Activated CD8-positive, alpha-beta memory T cell treated with anti-CD3 and anti-CD28 coated beads, Interleukin-2, amount 50 U/mL, for 1 hour (primary cell): ENCODE measurements around the gene TAF11L4.
"Not testable (repeated sequence)": the region's sequence is repeated elsewhere in the genome, so short reads cannot be mapped to it uniquely, and the experiment has no call there.

ENCODE experiments used
- DNase-seq: peaks from one replicate; pipeline ENCODE4 v3.0.0-alpha.2; 2020; ENCODE audit errors: extremely low read depth

The TAF11L4 gene

DNA sequence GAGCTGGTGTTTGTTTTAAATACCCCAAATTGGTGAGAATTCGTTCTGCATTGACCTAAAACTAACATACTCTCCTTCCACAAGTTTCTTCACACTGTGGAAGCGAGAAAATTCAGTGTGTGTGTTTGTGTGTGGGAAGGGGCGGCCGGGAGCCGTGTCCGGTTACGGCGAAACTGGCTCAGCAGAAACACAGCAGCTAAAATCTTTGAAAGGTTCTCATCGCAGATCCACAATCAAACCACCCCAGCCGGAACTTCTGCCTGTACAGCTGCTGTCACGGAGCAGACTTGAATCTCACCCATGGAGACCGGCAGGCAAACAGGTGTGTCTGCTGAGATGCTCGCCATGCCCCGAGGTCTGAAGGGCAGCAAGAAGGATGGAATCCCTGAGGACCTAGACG is at the start of gene TAF11L4:
TSS of gene TAF11L4 (plus strand) at position 301 of the 400 bp plus-strand sequence.
- DNase-seq, result not testable (repeated sequence)

GRCh38 chr5:17475064-17475463 is 46.5 kb upstream of the TAF11L4 start:
- not testable (repeated sequence) for DNase-seq

DNA sequence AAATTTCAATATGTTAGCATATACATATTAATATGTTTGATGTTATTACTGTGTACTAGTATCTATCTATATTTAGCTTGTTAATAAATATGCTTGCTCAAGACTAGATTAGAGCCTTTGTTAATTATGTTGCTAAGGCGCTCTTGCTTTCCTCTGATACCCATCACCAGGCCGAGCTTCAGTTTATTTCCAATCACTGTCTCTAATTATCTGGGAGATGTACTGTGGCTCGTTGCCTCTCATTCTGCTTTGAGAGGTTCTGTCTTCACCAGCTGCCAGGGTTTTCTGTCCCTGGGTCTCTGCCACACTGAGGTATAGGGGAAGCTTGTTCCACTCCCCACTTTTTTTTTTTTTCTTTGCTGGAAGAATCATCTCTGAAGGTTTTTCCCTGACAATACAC is 44.6 kb upstream of the TAF11L4 start:
- DNase-seq, result no peak

- no peak for DNase-seq
Observed at GRCh38 chr5:17477573-17478265, 43.9 kb upstream of the TAF11L4 start.

- DNase-seq, result no peak
Observed at GRCh38 chr5:17481378-17481777, 40.2 kb upstream of the TAF11L4 start.

- DNase-seq, result no peak
Observed at GRCh38 chr5:17482790-17483189, 38.8 kb upstream of the TAF11L4 start.

DNA sequence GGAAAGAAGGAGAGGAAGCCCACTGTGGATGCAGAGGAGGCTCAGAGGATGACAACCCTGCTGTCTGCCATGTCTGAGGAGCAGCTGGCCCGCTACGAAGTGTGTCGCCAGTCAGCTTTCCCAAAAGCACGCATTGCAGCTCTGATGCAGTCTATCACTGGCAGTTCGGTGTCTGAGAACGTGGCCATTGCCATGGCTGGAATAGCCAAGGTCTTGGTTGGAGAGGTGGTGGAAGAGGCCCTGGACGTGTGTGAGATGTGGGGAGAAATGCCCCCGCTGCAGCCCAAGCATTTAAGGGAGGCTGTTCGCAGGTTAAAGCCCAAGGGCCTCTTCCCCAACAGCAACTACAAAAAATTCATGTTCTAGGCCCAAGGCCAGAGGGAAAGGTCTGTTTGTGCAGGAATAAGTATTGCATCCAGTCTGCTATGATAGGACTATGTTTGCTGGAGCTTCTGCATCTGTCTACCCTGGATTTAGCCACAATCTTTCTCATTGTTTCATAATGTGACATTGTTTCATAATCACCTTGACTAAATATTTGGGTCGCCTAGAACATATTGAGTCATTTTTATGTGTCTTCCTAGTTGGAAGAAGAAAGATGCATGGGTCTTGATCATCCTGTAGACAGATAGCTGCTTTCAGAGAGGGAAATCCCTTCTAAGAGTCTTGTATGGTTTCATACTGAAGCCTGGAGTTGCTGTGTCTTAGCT is 35.0 kb upstream of the TAF11L4 start:
- not testable (repeated sequence) for DNase-seq

- DNase-seq, result no peak
Observed at GRCh38 chr5:17487174-17487512, 34.5 kb upstream of the TAF11L4 start.

DNA sequence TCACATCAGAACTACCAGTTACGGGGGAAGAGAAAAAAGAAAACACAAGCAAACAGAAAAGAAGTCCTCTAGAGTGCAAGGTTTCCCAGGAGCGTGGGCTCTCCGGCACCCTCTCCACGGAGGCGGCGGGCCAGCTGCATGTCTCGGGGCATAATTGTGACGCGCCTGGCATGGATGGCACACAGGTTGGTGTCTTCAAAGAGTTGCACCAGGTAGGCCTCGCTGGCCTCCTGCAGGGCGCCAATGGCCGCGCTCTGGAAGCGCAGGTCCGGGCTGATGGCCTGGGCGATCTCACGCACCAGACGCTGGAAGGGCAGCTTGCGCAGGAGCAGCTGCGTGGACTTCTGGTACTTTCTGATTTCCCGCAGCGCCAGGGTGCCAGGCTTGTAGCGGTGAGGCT is 30.3 kb upstream of the TAF11L4 start:
- not testable (repeated sequence) for DNase-seq

DNA sequence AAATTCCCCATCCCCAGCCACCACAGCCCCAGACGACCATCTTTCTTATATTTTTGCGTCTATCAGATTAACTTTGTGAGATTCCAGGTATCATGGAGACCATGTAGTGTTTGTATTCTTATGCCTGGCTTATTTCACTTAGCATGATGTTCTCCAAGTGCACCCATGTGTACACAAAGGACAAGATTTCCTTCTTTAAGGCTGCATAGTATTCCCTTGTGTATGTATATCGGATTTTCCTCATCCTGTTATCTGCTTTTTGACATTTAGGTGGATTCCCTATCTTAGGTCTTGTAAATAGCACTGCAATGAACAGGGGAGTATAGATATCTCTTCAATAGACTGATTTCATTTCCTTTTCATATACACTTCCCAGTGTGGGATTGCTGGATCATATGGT is 28.8 kb upstream of the TAF11L4 start:
- DNase-seq, result no peak

DNA sequence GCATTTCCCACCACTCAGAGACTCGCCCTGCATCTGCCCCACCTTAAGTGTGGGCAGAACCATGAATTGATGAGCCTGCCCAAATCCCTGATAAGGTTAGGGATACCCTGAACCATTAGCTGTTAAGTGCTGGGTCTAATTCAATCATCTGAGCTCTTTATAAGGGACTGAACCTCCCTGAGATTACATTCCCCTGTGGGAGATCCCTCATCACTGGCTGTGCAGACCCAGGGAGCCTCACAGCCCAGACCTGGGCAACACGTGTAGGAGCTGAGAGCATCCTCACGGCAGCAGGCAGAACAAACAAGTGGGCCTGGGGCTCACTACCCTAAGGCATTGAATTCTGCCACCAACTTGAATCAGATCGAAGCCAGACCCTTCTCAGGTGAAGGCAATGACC is 24.2 kb upstream of the TAF11L4 start:
- no peak for DNase-seq

GRCh38 chr5:17497931-17498330 is 23.7 kb upstream of the TAF11L4 start, which contains the start of gene TAF11L2:
TAF11L2 (plus strand) TSS chr5:17498231.
- DNase-seq, result not testable (repeated sequence)

- DNase-seq, result no peak
Observed at GRCh38 chr5:17511775-17512325, 9.8 kb upstream of the TAF11L4 start.

GRCh38 chr5:17517526-17517925 is 4.1 kb upstream of the TAF11L4 start:
- not testable (repeated sequence) for DNase-seq

DNA sequence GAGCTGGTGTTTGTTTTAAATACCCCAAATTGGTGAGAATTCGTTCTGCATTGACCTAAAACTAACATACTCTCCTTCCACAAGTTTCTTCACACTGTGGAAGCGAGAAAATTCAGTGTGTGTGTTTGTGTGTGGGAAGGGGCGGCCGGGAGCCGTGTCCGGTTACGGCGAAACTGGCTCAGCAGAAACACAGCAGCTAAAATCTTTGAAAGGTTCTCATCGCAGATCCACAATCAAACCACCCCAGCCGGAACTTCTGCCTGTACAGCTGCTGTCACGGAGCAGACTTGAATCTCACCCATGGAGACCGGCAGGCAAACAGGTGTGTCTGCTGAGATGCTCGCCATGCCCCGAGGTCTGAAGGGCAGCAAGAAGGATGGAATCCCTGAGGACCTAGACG is 3.5 kb upstream of the TAF11L4 start, which contains the start of gene TAF11L3:
TSS of gene TAF11L3 (plus strand) at position 301 of the 400 bp plus-strand sequence.
- DNase-seq, result not testable (repeated sequence)

DNA sequence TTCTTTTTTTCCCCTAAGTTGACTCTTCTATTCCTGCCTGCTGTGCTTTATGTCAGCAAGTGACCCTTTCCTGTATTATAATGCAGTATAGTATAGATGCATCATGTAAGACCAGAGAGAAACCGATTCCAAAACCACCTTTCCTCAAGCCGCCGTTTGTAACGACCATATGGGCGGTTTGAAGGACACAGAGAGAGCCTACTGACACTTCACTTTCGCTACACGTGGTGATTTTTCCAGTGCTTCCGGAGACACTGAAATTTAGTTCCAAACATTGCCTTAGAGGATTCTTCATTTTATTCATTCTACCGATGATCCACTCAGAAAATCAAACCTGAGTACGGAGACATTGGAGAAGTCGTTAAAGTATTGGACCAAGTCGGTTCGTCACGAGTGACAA is 2.1 kb upstream of the TAF11L4 start:
- not testable (repeated sequence) for DNase-seq

- not testable (repeated sequence) for DNase-seq
Observed at GRCh38 chr5:17524935-17525334, 3.3 kb downstream of the TAF11L4 start, which contains the start of gene TAF11L5. TAF11L5 (plus strand) TSS chr5:17525235.

- DNase-seq, result not testable (repeated sequence)
Observed at GRCh38 chr5:17526504-17526903, 4.9 kb downstream of the TAF11L4 start.

- DNase-seq, result not testable (repeated sequence)
Observed at GRCh38 chr5:17528369-17528768, 6.8 kb downstream of the TAF11L4 start, which contains the start of gene TAF11L6. TAF11L6 (plus strand) TSS chr5:17528669.
